ENCODE data around the gene ZBTB37. TPM values are rescaled to one million over a fixed set of nuclear protein-coding genes. Genes with fewer than 3 reads are reported as not detected.
A peak's percentile ranks its signal among the peaks of the same experiment; 100 is the strongest.

ZBTB37 gene
- total and polyA plus RNA-seq, 2 of the 4 experiments (the other 2 are of a cell fraction), result 1.0 to 13.1 TPM

DNA sequence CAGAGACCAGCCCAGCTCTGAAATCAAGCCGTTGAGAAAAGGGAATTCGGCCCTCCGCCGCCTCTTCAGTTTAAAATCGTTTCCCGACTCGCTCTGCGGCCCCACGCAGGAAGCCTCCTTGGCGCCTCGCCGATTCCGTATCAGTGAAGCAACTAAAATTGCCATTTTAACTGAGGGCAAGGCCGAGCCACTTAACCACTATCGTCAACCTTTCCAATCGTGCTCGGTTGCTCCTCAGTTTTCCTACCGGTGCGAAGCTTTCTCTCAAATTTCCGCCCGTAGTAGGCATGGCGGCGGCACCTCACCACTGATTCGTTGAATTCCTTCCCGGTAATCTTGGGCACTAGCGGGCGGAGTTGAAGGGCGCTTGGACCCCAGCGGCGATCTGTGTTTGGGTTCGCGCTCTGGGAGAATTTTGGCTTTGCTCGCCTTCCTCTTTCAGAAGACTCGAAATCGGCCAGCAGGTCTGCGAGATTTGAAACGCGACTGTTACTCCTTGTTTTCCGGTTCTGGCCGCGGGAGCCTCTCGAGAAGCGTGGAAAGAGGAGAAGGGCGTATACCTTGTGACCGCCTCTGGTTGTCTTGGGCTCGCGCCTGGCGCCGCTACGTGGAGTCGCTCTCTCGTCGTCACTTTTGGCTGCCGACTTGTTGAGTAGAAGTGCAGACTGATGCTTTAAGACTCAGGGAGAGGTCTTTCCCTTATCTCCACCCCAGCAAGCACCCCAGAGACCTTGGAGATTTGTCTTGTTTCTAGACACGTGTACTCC lies 43.7 kb upstream of the ZBTB37 start, which contains the start of the genes CENPL and DARS2:
TSS of gene CENPL (minus strand) at position 569 of the 767 bp plus-strand sequence. CDS start 13,584 bp downstream, outside the sequence.
TSS of gene DARS2 (plus strand) at position 359 of the 767 bp plus-strand sequence. CDS start 557 bp downstream, outside the sequence.
- H3K23ac ChIP-seq (ENCODE audit: low read depth, low read length), result peak within 1 kb of the TSS; percentile 90
- TSS peak; percentile 98 for BruUV-seq (replicated peaks)
- peak within 1 kb of the TSS; percentile 63 for H2BK120ac ChIP-seq (ENCODE audit: low read depth, low read length)
- peak within 1 kb of the TSS; percentile 84 for H3K27ac ChIP-seq (ENCODE audit: insufficient read depth, low read length)
- dilution Hi-C loops (cut with HindIII; ENCODE audit: low sequenced_read_pairs, unreplicated experiment), result no loop called here
- no peaks in the 10 kb centered on the region for H3K27me3 ChIP-seq (ENCODE audit: control insufficient read depth, insufficient read depth, low read length)
- no peaks in the 10 kb centered on the region for H3K36me3 ChIP-seq (ENCODE audit: control insufficient read depth, insufficient read depth, low read length)
- POLR2A ChIA-PET (ENCODE audit: unreplicated experiment), result interaction anchor here (0.5 to 0.9 kb wide), 5 partner anchors 9 to 370 kb away, joined by 3 to 6 read pairs (median 3); no protein-coding TSS in a partner anchor
- peak within 1 kb of the TSS; percentile 83 for H3K9ac ChIP-seq (ENCODE audit: low read depth, low read length)
- H4K8ac ChIP-seq (ENCODE audit: low read depth in 2 of 2, low read length in 2 of 2), result peak within 1 kb of the TSS; percentile 56 to 89
- peak within 1 kb of the TSS; percentile 78 for H3K4ac ChIP-seq (ENCODE audit: low read depth, low read length)
- peak within 1 kb of the TSS; percentile 97 for H3K56ac ChIP-seq (ENCODE audit: extremely low read depth, insufficient read depth, low read length)
- DNase-seq (peak; percentile 98), ATAC-seq (ENCODE audit: low read depth) (peak; percentile 97)
- no peaks in the 10 kb centered on the region for H4K20me1 ChIP-seq (ENCODE audit: insufficient read depth, low read length)
- no peaks in the 10 kb centered on the region for H3K9me1 ChIP-seq (ENCODE audit: insufficient read depth, low read length)
- peak within 1 kb of the TSS; percentile 73 for H4K5ac ChIP-seq (ENCODE audit: low read depth, low read length)
- H4K91ac ChIP-seq (ENCODE audit: insufficient read depth, low read depth, low read length), result peak within 1 kb of the TSS; percentile 78
- H2BK20ac ChIP-seq (ENCODE audit: low read depth, low read length), result 0 out of 2 replicates have a peak within 1 kb of the TSS, but pooled peaks have one; percentile 5
- H3K14ac ChIP-seq (replicated peaks; ENCODE audit: low read depth, low read length), result peak within 1 kb of the TSS; percentile 91
- intact Hi-C loops (cut with micrococcal nuclease), result loop anchor here (1.0 to 5.0 kb wide), 6 partner anchors 29 to 1079 kb away; partner anchors contain the start of genes PRDX6 and TNFSF4
- peak within 1 kb of the TSS; percentile 36; the same call in 1 of the 2 replicates for H3K18ac ChIP-seq (ENCODE audit: low read depth, low read length)
- peak within 1 kb of the TSS; percentile 65 for H3K4me3 ChIP-seq (ENCODE audit: insufficient read depth, low read depth, low read length)
- H2AFZ ChIP-seq (replicated peaks; ENCODE audit: low read length, poor library complexity), result peak within 1 kb of the TSS; percentile 97
- TF ChIP-seq BHLHE40 (IDR thresholded peaks at IDR 0.05; ENCODE audit: low read depth, low read length) (0 out of 2 replicates have a peak, but pooled peaks have one; percentile 3), RFX5 (IDR thresholded peaks at IDR 0.05; ENCODE audit: low read depth, low read length) (no peak), SMC3 (IDR thresholded peaks at IDR 0.05; ENCODE audit: low read depth, low read length) (no peak), NFE2L2 (IDR thresholded peaks at IDR 0.05; ENCODE audit: low read depth, low read length) (no peak), MAFK (IDR thresholded peaks at IDR 0.05; ENCODE audit: low read depth, low read length) (peak; percentile 32; the same call in 1 of the 2 replicates), POLR2A (IDR thresholded peaks at IDR 0.05; ENCODE audit: low read depth, low read length) (peak; percentile 86; the same call in 1 of the 2 replicates), MXI1 (IDR thresholded peaks at IDR 0.05; ENCODE audit: borderline replicate concordance, low read depth, low read length) (peak; percentile 90), CEBPB (IDR thresholded peaks at IDR 0.05; ENCODE audit: low read depth, low read length) (peak; percentile 90)
- TF ChIP-seq, protein P1, sequence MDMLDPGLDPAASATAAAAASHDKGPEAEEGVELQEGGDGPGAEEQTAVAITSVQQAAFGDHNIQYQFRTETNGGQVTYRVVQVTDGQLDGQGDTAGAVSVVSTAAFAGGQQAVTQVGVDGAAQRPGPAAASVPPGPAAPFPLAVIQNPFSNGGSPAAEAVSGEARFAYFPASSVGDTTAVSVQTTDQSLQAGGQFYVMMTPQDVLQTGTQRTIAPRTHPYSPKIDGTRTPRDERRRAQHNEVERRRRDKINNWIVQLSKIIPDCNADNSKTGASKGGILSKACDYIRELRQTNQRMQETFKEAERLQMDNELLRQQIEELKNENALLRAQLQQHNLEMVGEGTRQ (IDR thresholded peaks at IDR 0.05; ENCODE audit: low read depth, low read length), result no peak
- TF ChIP-seq, protein P2, sequence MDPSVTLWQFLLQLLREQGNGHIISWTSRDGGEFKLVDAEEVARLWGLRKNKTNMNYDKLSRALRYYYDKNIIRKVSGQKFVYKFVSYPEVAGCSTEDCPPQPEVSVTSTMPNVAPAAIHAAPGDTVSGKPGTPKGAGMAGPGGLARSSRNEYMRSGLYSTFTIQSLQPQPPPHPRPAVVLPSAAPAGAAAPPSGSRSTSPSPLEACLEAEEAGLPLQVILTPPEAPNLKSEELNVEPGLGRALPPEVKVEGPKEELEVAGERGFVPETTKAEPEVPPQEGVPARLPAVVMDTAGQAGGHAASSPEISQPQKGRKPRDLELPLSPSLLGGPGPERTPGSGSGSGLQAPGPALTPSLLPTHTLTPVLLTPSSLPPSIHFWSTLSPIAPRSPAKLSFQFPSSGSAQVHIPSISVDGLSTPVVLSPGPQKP (IDR thresholded peaks at IDR 0.05; ENCODE audit: borderline replicate concordance, low read depth, low read length), result no peak
- peak within 1 kb of the TSS; percentile 96 for H2AK9ac ChIP-seq (replicated peaks; ENCODE audit: low read depth, low read length, poor library complexity)
- H2BK5ac ChIP-seq (ENCODE audit: low read depth, low read length, poor library complexity, severe bottlenecking), result peak within 1 kb of the TSS; percentile 80
- no peaks in the 10 kb centered on the region for H3K9me3 ChIP-seq (ENCODE audit: control insufficient read depth, insufficient read depth, low read length)
- H3K4me2 ChIP-seq (ENCODE audit: low read depth, low read length), result peak within 1 kb of the TSS; percentile 96
- in situ Hi-C loops (cut with MboI; ENCODE audit: low sequenced_read_pairs), result loop anchor here (10.0 kb wide), 2 partner anchors 390 to 1080 kb away; no protein-coding TSS in a partner anchor
- H3K79me1 ChIP-seq (ENCODE audit: low read depth in 1 of 2, low read length in 2 of 2), result peaks cover 6 to 39% of the 10 kb centered on the region in 2 experiments; a peak in 3 of 4 replicates
- peak within 1 kb of the TSS; percentile 79 for H2BK15ac ChIP-seq (ENCODE audit: low read depth, low read length)
- CTCF ChIA-PET, result interaction anchor here (2.7 kb wide), 1 partner anchor 395 kb away, joined by 14 read pairs; no protein-coding TSS in a partner anchor
- peaks cover 2% of the 10 kb centered on the region; the same call in 1 of the 2 replicates for H3K4me1 ChIP-seq (ENCODE audit: control insufficient read depth, insufficient read depth, low read length)
- H2AK5ac ChIP-seq (ENCODE audit: low read depth, low read length), result peak within 1 kb of the TSS; percentile 57; the same call in 1 of the 2 replicates
- 1% methylated on average over 25 of the region's 55 CpGs; no CpG with 5 or more reads in 1 of the 2 experiments for WGBS, 2 experiments (ENCODE audit: extremely low coverage in 2 of 2, insufficient read length in 1 of 2)

Data from IMR-90 (cell line).